Measurements from ENCODE around the gene WIPF3. TPM values are rescaled to one million over a fixed set of nuclear protein-coding genes. Genes with fewer than 3 reads are reported as not detected.
A peak's percentile ranks its signal among the peaks of the same experiment; 100 is the strongest.

WIPF3 gene
- total and polyA plus RNA-seq, 8 donors, result 1.2 to 11.2 (median 4.0) TPM; not detected in 1

DNA sequence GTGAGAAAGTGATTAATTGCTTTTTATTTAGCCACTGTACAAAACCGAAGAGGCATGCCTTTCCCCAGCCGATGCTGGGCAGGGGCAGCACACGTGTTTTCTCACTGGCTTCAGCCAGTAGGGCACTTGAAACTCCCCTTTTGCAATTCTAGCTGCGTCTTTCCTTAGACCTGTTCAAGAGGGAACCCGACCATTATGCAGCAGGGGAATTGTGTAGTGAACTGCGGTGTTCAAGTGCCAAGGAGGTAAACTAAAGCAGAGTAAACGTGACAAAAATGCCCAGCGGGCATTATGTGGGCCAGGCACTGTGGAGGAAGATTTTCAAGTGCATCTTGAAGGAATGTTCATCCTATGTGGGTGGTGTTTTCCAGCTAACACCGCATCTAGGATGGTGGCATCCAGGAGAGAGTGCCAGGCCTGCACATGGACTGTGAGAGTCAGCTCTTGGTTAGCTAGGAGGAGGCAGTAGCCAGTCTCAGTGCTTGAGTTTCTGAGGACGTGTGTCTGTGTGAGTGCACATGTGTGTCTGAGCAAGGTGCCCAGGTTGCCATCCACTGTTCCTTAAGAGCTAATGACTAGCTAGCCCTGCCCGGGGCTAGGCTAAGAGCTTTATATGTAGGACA, 3.3 kb downstream of the WIPF3 start:
- Histone ChIP-seq H3K9me3 (no peaks in the 10 kb centered on the region), H3K36me3 (no peaks in the 10 kb centered on the region), H3K27me3 (peaks cover 0 to 37% (median 27%) of the 10 kb centered on the region in 3 donors), H3K4me3 (no peak overlapping the region), H3K27ac (peak overlapping the region in 1 of 5 donors; percentile 37), H3K4me1 (peaks cover 17 to 51% (median 40%) of the 10 kb centered on the region in 4 donors)
- TF ChIP-seq POLR2A (IDR thresholded peaks at IDR 0.05) (no peak), CTCF (IDR thresholded peaks at IDR 0.05) (no peak), POLR2AphosphoS5 (IDR thresholded peaks at IDR 0.05) (no peak), EP300 (IDR thresholded peaks at IDR 0.05) (no peak)
- WGBS, 5 donors, result 48 to 66% (median 50%) methylated on average over 11 of the region's 11 CpGs
- no peak for DNase-seq
- intact Hi-C loops (cut with DNase I; ENCODE audit: low total_unique reads), result no loop called here

- no peak overlapping the region for H3K4me3 ChIP-seq
- H3K36me3 ChIP-seq, result no peaks in the 10 kb centered on the region
- H3K9me3 ChIP-seq, result no peaks in the 10 kb centered on the region
- TF ChIP-seq POLR2A (IDR thresholded peaks at IDR 0.05) (no peak), POLR2AphosphoS5 (IDR thresholded peaks at IDR 0.05) (no peak), EP300 (IDR thresholded peaks at IDR 0.05) (no peak), CTCF (IDR thresholded peaks at IDR 0.05) (no peak)
- H3K27me3 ChIP-seq, result peaks cover 0 to 32% (median 27%) of the 10 kb centered on the region in 3 donors
- H3K27ac ChIP-seq, result no peak overlapping the region
- peaks cover 17 to 51% (median 40%) of the 10 kb centered on the region in 4 donors for H3K4me1 ChIP-seq
- intact Hi-C loops (cut with DNase I; ENCODE audit: low total_unique reads), result no loop called here
- DNase-seq, result no peak
Observed at GRCh38 chr7:29810297-29810696, 4.0 kb downstream of the WIPF3 start.

GRCh38 chr7:29810813-29811482, 4.6 kb downstream of the WIPF3 start:
- Histone ChIP-seq H3K4me1 (peaks cover 17 to 49% (median 38%) of the 10 kb centered on the region in 4 donors), H3K27me3 (peaks cover 0 to 25% (median 24%) of the 10 kb centered on the region in 3 donors), H3K9me3 (no peaks in the 10 kb centered on the region), H3K27ac (no peak overlapping the region), H3K36me3 (no peaks in the 10 kb centered on the region), H3K4me3 (no peak overlapping the region)
- WGBS, 5 donors, result 78 to 82% (median 79%) methylated on average over 5 of the region's 5 CpGs
- TF ChIP-seq POLR2A (IDR thresholded peaks at IDR 0.05) (no peak), EP300 (IDR thresholded peaks at IDR 0.05) (no peak), POLR2AphosphoS5 (IDR thresholded peaks at IDR 0.05) (no peak), CTCF (IDR thresholded peaks at IDR 0.05) (no peak)
- intact Hi-C loops (cut with DNase I; ENCODE audit: low total_unique reads), result no loop called here
- DNase-seq, result no peak

DNA sequence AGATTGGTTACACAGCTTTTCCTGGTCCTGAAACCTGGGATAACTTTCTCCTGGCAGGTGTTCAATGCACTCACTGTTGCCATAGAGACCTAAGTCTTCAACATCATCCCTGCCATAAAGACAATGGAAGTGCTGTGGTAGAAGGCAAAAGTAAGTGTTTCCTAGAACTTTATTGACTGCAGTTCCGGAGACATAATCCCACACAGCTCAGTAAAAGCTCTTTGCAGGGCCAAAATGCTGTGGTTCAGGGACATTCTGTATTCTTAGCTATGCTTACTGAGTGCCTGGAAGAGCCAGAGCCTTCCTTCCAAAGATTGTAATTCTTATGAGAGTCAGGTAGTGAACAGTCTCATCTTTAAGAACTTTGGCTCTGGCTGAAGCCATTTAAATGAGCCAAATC, 5.3 kb downstream of the WIPF3 start:
- no peak for DNase-seq
- intact Hi-C loops (cut with DNase I; ENCODE audit: low total_unique reads), result no loop called here
- Histone ChIP-seq H3K4me1 (peaks cover 16 to 46% (median 35%) of the 10 kb centered on the region in 4 donors), H3K27me3 (peaks cover 0 to 19% (median 18%) of the 10 kb centered on the region in 3 donors), H3K36me3 (no peaks in the 10 kb centered on the region), H3K27ac (no peak overlapping the region), H3K9me3 (no peaks in the 10 kb centered on the region), H3K4me3 (no peak overlapping the region)
- no peak for TF ChIP-seq EP300 (IDR thresholded peaks at IDR 0.05)
- no peak for TF ChIP-seq CTCF (IDR thresholded peaks at IDR 0.05)
- TF ChIP-seq POLR2A (IDR thresholded peaks at IDR 0.05), result no peak
- no peak for TF ChIP-seq POLR2AphosphoS5 (IDR thresholded peaks at IDR 0.05)
- WGBS, 5 donors, result 68 to 87% (median 82%) methylated on average over 1 of the region's 1 CpG

All from stomach (tissue), 9 donors.